ENCODE data around the gene SH2D4B. TPM values are rescaled to one million over a fixed set of nuclear protein-coding genes. Genes with fewer than 3 reads are reported as not detected.

The SH2D4B gene
- total and polyA plus RNA-seq, 2 donors (not counting 3 experiments of a cell fraction or from before 2014, with no cell fraction given), result not detected

- dilution Hi-C loops (cut with MboI; ENCODE audit: extremely low pct_ligation_motif_present, low sequenced_read_pairs) (no loop called here), intact Hi-C loops (cut with micrococcal nuclease) (no loop called here)
- ChIA-PET CTCF (interaction anchor here (1.6 to 21.9 kb wide), 2 partner anchors 12 to 56 kb away, joined by 3 to 1118 read pairs; partner anchors contain the start of gene TSPAN14), POLR2A (no interaction called here)
- no peaks in the 10 kb centered on the region for H3K9me3 ChIP-seq (replicated peaks; ENCODE audit: control insufficient read depth, insufficient read depth, low read length)
- no peak overlapping the region for H2AFZ ChIP-seq (ENCODE audit: low read depth, low read length)
- H3K27ac ChIP-seq (ENCODE audit: insufficient read depth, low read depth, low read length), result no peak overlapping the region
- H3K79me2 ChIP-seq (ENCODE audit: control insufficient read depth, insufficient read depth, low read length), result peaks cover 30% of the 10 kb centered on the region
- H3K36me3 ChIP-seq (ENCODE audit: control insufficient read depth in 2 of 2, extremely low read depth in 1 of 2, insufficient read depth in 2 of 2, low read length in 2 of 2), result peaks cover 49 to 69% of the 10 kb centered on the region in 2 experiments
- no peaks in the 10 kb centered on the region for H3K9me1 ChIP-seq (replicated peaks; ENCODE audit: control insufficient read depth, extremely low read depth, insufficient read depth, low read length)
- H3K4me1 ChIP-seq (ENCODE audit: control insufficient read depth, extremely low read depth, insufficient read depth, low read length), result peaks cover 11% of the 10 kb centered on the region
- H3K4me3 ChIP-seq (replicated peaks in 1 of 3; ENCODE audit: insufficient read depth in 1 of 3, low read depth in 1 of 3, low read length in 3 of 3), result no peak overlapping the region
- no peak overlapping the region for H3K4me2 ChIP-seq (ENCODE audit: insufficient read depth, low read length)
- DNase-seq (ENCODE audit: low read depth, low spot score) (no peak), FAIRE-seq (no peak)
- no TSS peak for BruUV-seq (replicated peaks)
- H3K9ac ChIP-seq (replicated peaks; ENCODE audit: extremely low read depth, insufficient read depth, low read length), result no peak overlapping the region
- TF ChIP-seq MAX (IDR thresholded peaks at IDR 0.05; ENCODE audit: insufficient read depth, insufficient read length) (no peak), MYC (IDR thresholded peaks at IDR 0.05; ENCODE audit: low read depth, low read length) (no peak), JUN (IDR thresholded peaks at IDR 0.05; ENCODE audit: borderline replicate concordance, insufficient read depth, insufficient read length, low read depth) (no peak), CTCF (IDR thresholded peaks at IDR 0.05; ENCODE audit: extremely low read depth in 1 of 2, insufficient read depth in 1 of 2, low read depth in 1 of 2, low read length in 2 of 2) (no peak), POLR2A (IDR thresholded peaks at IDR 0.05; ENCODE audit: low read depth, low read length) (no peak), EZH2 (IDR thresholded peaks at IDR 0.05; ENCODE audit: borderline replicate concordance, low read depth, low read length, severe bottlenecking) (no peak), FOS (IDR thresholded peaks at IDR 0.05; ENCODE audit: borderline replicate concordance, insufficient read depth, low read length) (no peak), POLR2AphosphoS5 (IDR thresholded peaks at IDR 0.05; ENCODE audit: insufficient read depth, low read depth, low read length) (no peak), GATA2 (IDR thresholded peaks at IDR 0.05; ENCODE audit: insufficient read depth, insufficient read length, low read depth, low read length) (no peak)
- H3K27me3 ChIP-seq (ENCODE audit: control insufficient read depth in 2 of 2, insufficient read depth in 2 of 2, low read length in 2 of 2), result no peaks in the 10 kb centered on the region
- no peaks in the 10 kb centered on the region for H4K20me1 ChIP-seq (replicated peaks; ENCODE audit: control insufficient read depth, extremely low read depth, insufficient read depth, low read length)
These were observed 22.2 kb upstream of the SH2D4B start for GRCh38 chr10:80515511-80515910.

Measured in endothelial cell of umbilical vein (primary cell).